Natural killer cell treated with Interleukin-12 subunit alpha and Interleukin-12 subunit beta and Interleukin-15 and Interleukin-18, amount 100 ng/mL, for 72 hours (primary cell): ENCODE measurements around the gene ATP9A. TPM values are rescaled to one million over a fixed set of nuclear protein-coding genes. Genes with fewer than 3 reads are reported as not detected.

ENCODE experiments used
- ATAC-seq, 2 donors: fragments of 150-1000 bp; cut with Tn5 transposase in 1 of 2; sonication (Bioruptor Pico), chemical (Tn5 transposase) in 1 of 2; 2 replicates each; pipeline ENCODE4 v1.10.0; 2021
- DNase-seq: peaks from one replicate; pipeline ENCODE4 v3.0.0; 2022; ENCODE audit warnings: low spot score
- H3K27ac Mint-ChIP-seq, 2 donors: 1 replicate in 1 of 2; 2 replicates in 1 of 2; pipeline ENCODE4 v1.8.0; 2022; ENCODE audit warnings: mixed read lengths in 2 of 2, mild to moderate bottlenecking in 1 of 2, moderate library complexity in 1 of 2
- H3K27me3 Mint-ChIP-seq, 2 donors: 1 replicate in 1 of 2; 2 replicates in 1 of 2; pipeline ENCODE4 v1.8.0; 2022; ENCODE audit warnings: mixed read lengths in 2 of 2
- H3K36me3 Mint-ChIP-seq: one replicate; pipeline ENCODE4 v1.8.0; 2022; ENCODE audit warnings: mixed read lengths
- H3K4me1 Mint-ChIP-seq, 2 donors: 1 replicate in 1 of 2; 2 replicates in 1 of 2; pipeline ENCODE4 v1.8.0; 2022; ENCODE audit warnings: low read depth in 2 of 2, mixed read lengths in 2 of 2, mild to moderate bottlenecking in 1 of 2
- H3K4me3 Mint-ChIP-seq: one replicate; pipeline ENCODE4 v1.8.0; 2022; ENCODE audit warnings: mixed read lengths
- H3K9me3 Mint-ChIP-seq: 2 replicates; pipeline ENCODE4 v1.8.0; 2022; ENCODE audit warnings: mixed read lengths
- total RNA-seq, 2 donors: library from RNA; stranded (reverse); gene quantifications; one replicate each; pipeline ENCODE4 v1.2.3, GENCODE V29; 2022

ATP9A gene
- total RNA-seq, 2 donors from 2014 or later, result 1.4 to 18.9 TPM

GRCh38 chr20:51616060-51616459 lies 152.1 kb downstream of the ATP9A start:
- no peak overlapping the region for H3K27ac Mint-ChIP-seq
- no peaks in the 10 kb centered on the region for H3K9me3 Mint-ChIP-seq
- no peaks in the 10 kb centered on the region for H3K4me1 Mint-ChIP-seq
- ATAC-seq (peak in 1 of 2 donors; percentile 62), DNase-seq (no peak)
- H3K4me3 Mint-ChIP-seq, result no peak overlapping the region
- H3K36me3 Mint-ChIP-seq, result no peaks in the 10 kb centered on the region
- H3K27me3 Mint-ChIP-seq, result no peaks in the 10 kb centered on the region

- ATAC-seq (no peak), DNase-seq (no peak)
- Mint-ChIP-seq H3K9me3 (no peaks in the 10 kb centered on the region), H3K4me3 (no peak overlapping the region), H3K27me3 (no peaks in the 10 kb centered on the region), H3K4me1 (no peaks in the 10 kb centered on the region), H3K27ac (no peak overlapping the region), H3K36me3 (no peaks in the 10 kb centered on the region)
These were observed 153.5 kb downstream of the ATP9A start for GRCh38 chr20:51614687-51615086.

- Mint-ChIP-seq H3K4me1 (no peaks in the 10 kb centered on the region), H3K27ac (no peak overlapping the region), H3K36me3 (no peaks in the 10 kb centered on the region), H3K9me3 (no peaks in the 10 kb centered on the region), H3K4me3 (no peak overlapping the region), H3K27me3 (no peaks in the 10 kb centered on the region)
- ATAC-seq (no peak), DNase-seq (no peak)
These were observed 154.6 kb downstream of the ATP9A start for GRCh38 chr20:51613580-51613979.

GRCh38 chr20:51612896-51613295 lies 155.3 kb downstream of the ATP9A start:
- no peak overlapping the region for H3K27ac Mint-ChIP-seq
- ATAC-seq, result no peak
- no peaks in the 10 kb centered on the region for H3K27me3 Mint-ChIP-seq
- no peaks in the 10 kb centered on the region for H3K4me1 Mint-ChIP-seq
- no peak for DNase-seq
- H3K36me3 Mint-ChIP-seq, result no peaks in the 10 kb centered on the region
- H3K4me3 Mint-ChIP-seq, result no peak overlapping the region
- H3K9me3 Mint-ChIP-seq, result no peaks in the 10 kb centered on the region

- H3K4me1 Mint-ChIP-seq, result no peaks in the 10 kb centered on the region
- H3K27me3 Mint-ChIP-seq, result no peaks in the 10 kb centered on the region
- no peak overlapping the region for H3K4me3 Mint-ChIP-seq
- H3K36me3 Mint-ChIP-seq, result no peaks in the 10 kb centered on the region
- no peaks in the 10 kb centered on the region for H3K9me3 Mint-ChIP-seq
- H3K27ac Mint-ChIP-seq, result no peak overlapping the region
- DNase-seq (no peak), ATAC-seq (no peak)
These were observed 156.6 kb downstream of the ATP9A start for GRCh38 chr20:51611625-51611890.

GRCh38 chr20:51610761-51611624 lies 157.2 kb downstream of the ATP9A start:
- Mint-ChIP-seq H3K9me3 (no peaks in the 10 kb centered on the region), H3K4me3 (no peak overlapping the region)

GRCh38 chr20:51610111-51610510 lies 158.1 kb downstream of the ATP9A start:
- Mint-ChIP-seq H3K36me3 (no peaks in the 10 kb centered on the region), H3K4me1 (no peaks in the 10 kb centered on the region), H3K9me3 (no peaks in the 10 kb centered on the region), H3K4me3 (no peak overlapping the region), H3K27me3 (no peaks in the 10 kb centered on the region), H3K27ac (no peak overlapping the region)
- DNase-seq (no peak), ATAC-seq (no peak)

More at GRCh38 chr20:51610761-51611624, 157.2 kb downstream of the ATP9A start:
- ATAC-seq, result no peak
- Mint-ChIP-seq H3K4me1 (no peaks in the 10 kb centered on the region), H3K36me3 (no peaks in the 10 kb centered on the region), H3K27me3 (no peaks in the 10 kb centered on the region), H3K27ac (no peak overlapping the region)
- no peak for DNase-seq

GRCh38 chr20:51609251-51609650 lies 158.9 kb downstream of the ATP9A start:
- Mint-ChIP-seq H3K4me3 (no peak overlapping the region), H3K4me1 (no peaks in the 10 kb centered on the region), H3K36me3 (no peaks in the 10 kb centered on the region), H3K27me3 (no peaks in the 10 kb centered on the region), H3K27ac (peak overlapping the region in 1 of 2 donors; percentile 73), H3K9me3 (no peaks in the 10 kb centered on the region)
- ATAC-seq (peak in 1 of 2 donors; percentile 15), DNase-seq (no peak)

- peak overlapping the region in 1 of 2 donors; percentile 73 for H3K27ac Mint-ChIP-seq
- H3K36me3 Mint-ChIP-seq, result no peaks in the 10 kb centered on the region
- H3K27me3 Mint-ChIP-seq, result no peaks in the 10 kb centered on the region
- ATAC-seq (no peak), DNase-seq (no peak)
- peak overlapping the region; percentile 71 for H3K4me3 Mint-ChIP-seq
- H3K4me1 Mint-ChIP-seq, result no peaks in the 10 kb centered on the region
- H3K9me3 Mint-ChIP-seq, result no peaks in the 10 kb centered on the region
These were observed 160.1 kb downstream of the ATP9A start for GRCh38 chr20:51608061-51608460.

- Mint-ChIP-seq H3K27me3 (no peaks in the 10 kb centered on the region), H3K4me3 (no peak overlapping the region), H3K27ac (no peak overlapping the region), H3K36me3 (no peaks in the 10 kb centered on the region), H3K9me3 (no peaks in the 10 kb centered on the region), H3K4me1 (no peaks in the 10 kb centered on the region)
- no peak for ATAC-seq
- DNase-seq, result no peak
These were observed 161.0 kb downstream of the ATP9A start for GRCh38 chr20:51607170-51607569.

GRCh38 chr20:51604851-51605250 lies 163.3 kb downstream of the ATP9A start:
- Mint-ChIP-seq H3K9me3 (no peaks in the 10 kb centered on the region), H3K4me1 (no peaks in the 10 kb centered on the region), H3K27ac (no peak overlapping the region), H3K36me3 (no peaks in the 10 kb centered on the region), H3K4me3 (no peak overlapping the region), H3K27me3 (no peaks in the 10 kb centered on the region)
- ATAC-seq (no peak), DNase-seq (no peak)

GRCh38 chr20:51602131-51602530 lies 166.1 kb downstream of the ATP9A start:
- Mint-ChIP-seq H3K27ac (no peak overlapping the region), H3K4me3 (no peak overlapping the region), H3K27me3 (no peaks in the 10 kb centered on the region), H3K36me3 (no peaks in the 10 kb centered on the region), H3K4me1 (no peaks in the 10 kb centered on the region), H3K9me3 (no peaks in the 10 kb centered on the region)
- no peak for ATAC-seq
- DNase-seq, result no peak

GRCh38 chr20:51600950-51601349 lies 167.2 kb downstream of the ATP9A start:
- no peak overlapping the region for H3K27ac Mint-ChIP-seq
- H3K9me3 Mint-ChIP-seq, result no peaks in the 10 kb centered on the region
- ATAC-seq (no peak), DNase-seq (no peak)
- H3K4me1 Mint-ChIP-seq, result no peaks in the 10 kb centered on the region
- no peak overlapping the region for H3K4me3 Mint-ChIP-seq
- no peaks in the 10 kb centered on the region for H3K36me3 Mint-ChIP-seq
- peaks cover 0 to 4% of the 10 kb centered on the region in 2 donors for H3K27me3 Mint-ChIP-seq

GRCh38 chr20:51600016-51600420 lies 168.2 kb downstream of the ATP9A start:
- ATAC-seq (no peak), DNase-seq (no peak)
- peaks cover 3 to 4% of the 10 kb centered on the region in 2 donors for H3K4me1 Mint-ChIP-seq
- H3K27ac Mint-ChIP-seq, result no peak overlapping the region
- H3K4me3 Mint-ChIP-seq, result no peak overlapping the region
- H3K36me3 Mint-ChIP-seq, result no peaks in the 10 kb centered on the region
- H3K9me3 Mint-ChIP-seq, result no peaks in the 10 kb centered on the region
- peaks cover 0 to 4% of the 10 kb centered on the region in 2 donors for H3K27me3 Mint-ChIP-seq

GRCh38 chr20:51598556-51598955 lies 169.6 kb downstream of the ATP9A start:
- peaks cover 0 to 4% of the 10 kb centered on the region in 2 donors for H3K27me3 Mint-ChIP-seq
- H3K4me3 Mint-ChIP-seq, result no peak overlapping the region
- ATAC-seq, result no peak
- H3K36me3 Mint-ChIP-seq, result no peaks in the 10 kb centered on the region
- DNase-seq, result no peak
- H3K27ac Mint-ChIP-seq, result no peak overlapping the region
- peaks cover 10 to 12% of the 10 kb centered on the region in 2 donors for H3K4me1 Mint-ChIP-seq
- no peaks in the 10 kb centered on the region for H3K9me3 Mint-ChIP-seq
